Measurements from ENCODE around the gene SLC35B4.

The SLC35B4 gene, protein sequence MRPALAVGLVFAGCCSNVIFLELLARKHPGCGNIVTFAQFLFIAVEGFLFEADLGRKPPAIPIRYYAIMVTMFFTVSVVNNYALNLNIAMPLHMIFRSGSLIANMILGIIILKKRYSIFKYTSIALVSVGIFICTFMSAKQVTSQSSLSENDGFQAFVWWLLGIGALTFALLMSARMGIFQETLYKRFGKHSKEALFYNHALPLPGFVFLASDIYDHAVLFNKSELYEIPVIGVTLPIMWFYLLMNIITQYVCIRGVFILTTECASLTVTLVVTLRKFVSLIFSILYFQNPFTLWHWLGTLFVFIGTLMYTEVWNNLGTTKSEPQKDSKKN

DNA sequence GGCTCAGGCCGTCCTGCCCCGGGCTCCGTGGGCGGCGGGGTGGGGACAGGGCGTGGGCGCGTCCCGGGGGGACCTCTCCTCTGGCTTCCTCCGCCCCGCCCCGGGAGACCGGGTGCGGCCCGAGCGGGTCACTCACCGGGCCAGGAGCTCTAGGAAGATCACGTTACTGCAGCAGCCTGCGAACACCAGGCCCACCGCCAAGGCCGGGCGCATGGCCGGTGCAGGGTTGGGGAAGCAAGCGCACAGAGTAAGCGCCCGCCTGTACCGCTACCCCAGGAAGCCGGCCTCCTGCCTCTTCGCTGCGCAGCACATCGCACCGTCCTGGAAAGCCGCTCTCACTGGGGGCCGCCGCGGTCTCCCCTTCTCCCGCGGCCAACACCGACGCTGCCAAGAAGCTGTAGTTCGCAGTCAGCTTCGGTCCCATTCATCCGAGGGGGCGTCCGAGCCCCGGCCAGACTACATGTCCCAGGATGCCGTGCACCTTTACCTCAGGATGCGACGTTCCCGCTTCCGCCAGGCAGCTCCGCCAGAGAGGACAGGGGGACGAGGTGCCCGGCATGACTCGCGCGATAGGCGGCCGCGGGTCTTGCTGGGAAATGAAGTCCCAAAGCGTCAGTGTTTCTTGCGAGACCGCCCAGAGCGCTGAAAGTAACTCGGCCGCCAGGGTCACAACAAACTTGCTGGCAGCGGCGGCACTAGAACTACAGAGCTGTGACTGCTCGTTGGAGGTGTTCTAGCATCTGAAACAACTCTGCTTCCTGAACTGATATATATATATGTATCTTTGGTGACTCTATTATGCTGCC is at the start of gene SLC35B4:
Gene SLC35B4, minus strand, starts transcription at position 392 of the 806 bp plus-strand sequence. Its CDS starts 179 bp downstream, at position 213.
- peak; percentile 95 to 96 for DNase-seq

GRCh38 chr7:134366481-134366880 is 49.8 kb upstream of the SLC35B4 start:
- no peak for DNase-seq

- DNase-seq = no peak
Observed at GRCh38 chr7:134365341-134366054, 48.8 kb upstream of the SLC35B4 start.

- DNase-seq = no peak
Observed at GRCh38 chr7:134364619-134365037, 47.9 kb upstream of the SLC35B4 start.

- no peak for DNase-seq
Observed at GRCh38 chr7:134362587-134363483, 46.1 kb upstream of the SLC35B4 start.

DNA sequence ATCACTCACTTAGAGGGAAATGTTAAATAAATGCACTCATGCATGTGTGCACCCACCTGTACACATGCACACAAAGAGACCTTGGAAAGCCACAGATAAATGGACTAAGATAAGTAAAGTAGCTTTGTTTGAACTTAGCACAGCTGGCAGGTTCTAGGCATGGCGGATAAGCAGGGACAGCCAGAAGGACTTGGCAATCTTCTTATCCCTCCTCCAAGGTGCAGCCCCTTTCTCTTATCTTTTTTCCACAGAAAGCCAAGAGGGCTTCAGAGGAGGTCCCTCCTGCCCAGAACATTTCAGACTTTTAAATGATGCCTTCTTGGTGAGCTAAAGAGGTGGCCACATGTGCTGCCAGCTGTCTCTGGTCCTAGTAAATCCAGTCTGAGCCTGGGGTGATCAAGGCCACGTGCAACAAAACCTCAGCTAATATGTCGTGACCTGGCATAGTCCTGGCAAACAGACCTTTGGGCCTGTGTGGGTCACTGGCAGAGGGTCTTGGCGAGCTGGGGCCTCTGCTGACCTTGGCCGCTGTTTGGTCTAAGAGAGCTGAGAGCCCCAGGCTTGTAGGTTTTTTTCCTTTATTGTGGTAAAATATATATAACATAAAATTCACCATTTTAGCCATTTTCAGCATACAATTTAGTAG is 43.2 kb upstream of the SLC35B4 start:
- no peak for DNase-seq

GRCh38 chr7:134357486-134357885 is 40.8 kb upstream of the SLC35B4 start:
- no peak for DNase-seq

- DNase-seq = no peak
Observed at GRCh38 chr7:134356421-134356936, 39.7 kb upstream of the SLC35B4 start.

GRCh38 chr7:134355927-134356326 is 39.2 kb upstream of the SLC35B4 start:
- DNase-seq = no peak

DNA sequence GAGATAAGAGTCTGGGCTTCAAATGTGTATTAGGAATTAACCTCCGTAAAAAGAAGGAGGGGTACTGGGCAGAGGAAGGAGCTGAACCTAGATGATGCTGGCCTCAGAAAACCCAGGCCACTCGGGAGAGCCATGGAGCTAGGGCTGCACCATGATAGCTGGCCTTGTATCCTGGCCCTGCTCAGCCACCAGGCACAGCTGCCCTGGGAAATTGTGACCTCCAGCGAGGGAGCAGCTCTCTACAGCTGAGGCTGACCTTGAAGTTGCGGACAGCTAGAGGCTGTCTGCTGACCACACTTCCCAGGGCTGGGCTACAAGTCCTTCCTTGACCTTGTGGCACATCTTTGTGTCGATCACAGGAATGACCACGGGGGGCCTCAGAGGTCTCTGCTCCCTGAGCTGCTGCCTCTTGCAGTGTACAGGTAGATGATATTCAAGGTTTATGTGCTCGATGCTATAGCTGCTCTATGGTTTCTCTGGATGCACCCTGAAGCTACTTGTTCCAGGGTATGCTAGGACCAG is 38.3 kb upstream of the SLC35B4 start:
- DNase-seq = no peak

DNA sequence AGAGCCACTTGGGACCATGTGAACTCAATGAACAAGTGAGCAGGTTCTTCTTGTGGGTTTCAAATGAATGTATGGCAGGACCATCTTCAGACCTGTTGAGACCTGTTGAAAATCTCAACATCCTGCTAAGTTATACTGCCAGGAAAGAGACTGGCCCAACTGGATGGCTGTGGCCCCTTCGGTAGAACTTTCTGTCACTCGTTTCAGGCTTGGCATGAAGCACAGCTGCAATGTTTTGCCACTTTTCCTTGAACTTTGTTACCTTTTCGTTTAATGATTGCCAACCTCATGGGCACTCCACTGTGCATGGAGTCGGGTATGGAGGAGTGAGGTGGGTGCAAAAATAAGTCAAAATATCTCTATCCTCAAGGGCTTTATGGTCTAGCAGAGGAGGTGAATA is 36.7 kb upstream of the SLC35B4 start:
- DNase-seq = no peak

DNA sequence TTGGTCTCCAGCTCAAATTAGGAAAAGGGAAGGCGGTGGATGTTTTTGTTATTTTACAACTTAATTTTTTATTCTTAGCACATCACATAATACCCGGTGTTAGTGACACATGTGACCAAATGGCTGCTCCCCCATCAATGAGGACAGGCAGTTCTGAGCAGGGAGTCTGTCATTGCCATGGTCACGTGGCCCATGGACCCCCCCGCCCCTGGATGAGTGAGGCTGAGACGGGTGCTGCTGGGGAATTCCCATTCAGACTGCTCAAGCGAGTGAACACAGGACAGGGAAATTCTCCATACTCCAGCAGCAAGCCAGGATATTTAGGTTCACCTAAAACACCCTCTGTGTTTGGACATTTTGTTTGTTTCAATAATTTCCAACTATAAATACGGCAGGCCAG is 34.7 kb upstream of the SLC35B4 start:
- no peak for DNase-seq

DNA sequence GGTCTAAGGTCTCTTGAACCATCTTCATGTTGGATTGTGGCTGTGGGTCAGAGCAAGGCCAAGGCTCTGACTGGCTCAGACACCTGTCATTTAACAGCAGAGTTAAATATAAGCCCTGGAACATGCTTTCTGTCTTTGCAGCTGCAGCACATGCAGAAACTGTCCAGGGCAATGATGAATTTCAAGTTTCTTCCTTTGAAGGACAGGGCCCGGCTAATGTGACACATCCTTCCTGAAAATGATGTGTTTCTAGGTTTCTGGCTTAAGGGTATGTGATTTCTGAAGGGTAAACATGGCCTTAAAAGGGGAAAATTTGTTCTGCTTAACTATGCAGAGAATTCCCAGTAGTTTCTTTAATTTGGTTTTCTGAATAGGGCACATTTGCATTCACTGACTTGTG is 34.0 kb upstream of the SLC35B4 start:
- no peak for DNase-seq

GRCh38 chr7:134347567-134347966 is 30.8 kb upstream of the SLC35B4 start:
- no peak for DNase-seq

DNA sequence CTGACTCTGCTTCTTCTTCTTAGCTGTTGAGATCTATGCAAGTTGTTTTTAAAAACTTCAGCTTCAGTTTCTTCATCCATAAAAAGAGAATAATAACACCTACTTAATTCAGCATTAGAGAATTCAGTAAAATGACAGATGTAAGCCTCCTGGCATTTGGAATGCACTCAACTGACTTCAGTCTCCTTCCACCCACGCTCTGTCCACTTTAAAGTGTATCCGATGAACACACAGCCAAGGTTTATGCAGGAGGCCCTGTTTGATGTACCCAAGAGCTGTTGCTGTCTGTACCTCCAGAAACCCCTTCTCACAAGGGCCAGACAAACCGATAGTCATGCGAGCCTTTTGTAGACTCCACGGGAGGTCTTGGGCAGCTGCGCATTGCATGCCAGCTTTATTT is 27.1 kb upstream of the SLC35B4 start:
- no peak for DNase-seq

DNA sequence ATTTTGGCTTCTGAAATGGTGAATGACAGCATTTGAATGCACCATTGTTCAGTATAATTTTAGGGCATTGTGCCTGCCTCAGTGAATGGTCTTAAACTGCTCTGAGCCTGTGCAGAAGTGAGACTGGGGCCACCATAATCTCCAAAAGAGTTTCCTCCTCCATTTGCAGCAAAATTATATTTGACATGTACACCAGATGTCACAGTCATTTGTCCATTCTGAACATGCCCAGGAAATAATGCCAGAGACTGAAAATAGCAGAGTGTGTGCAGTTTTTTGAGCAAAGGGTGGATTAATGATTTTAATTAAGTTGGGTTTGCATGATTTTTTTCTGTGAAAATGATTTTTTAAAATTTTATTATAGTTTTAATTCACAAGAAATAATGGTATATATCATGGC is 26.4 kb upstream of the SLC35B4 start:
- no peak for DNase-seq

- no peak for DNase-seq
Observed at GRCh38 chr7:134339475-134339874, 22.7 kb upstream of the SLC35B4 start.

GRCh38 chr7:134337980-134338379 is 21.2 kb upstream of the SLC35B4 start:
- DNase-seq = no peak

GRCh38 chr7:134334408-134334807 is 17.7 kb upstream of the SLC35B4 start:
- no peak for DNase-seq

DNA sequence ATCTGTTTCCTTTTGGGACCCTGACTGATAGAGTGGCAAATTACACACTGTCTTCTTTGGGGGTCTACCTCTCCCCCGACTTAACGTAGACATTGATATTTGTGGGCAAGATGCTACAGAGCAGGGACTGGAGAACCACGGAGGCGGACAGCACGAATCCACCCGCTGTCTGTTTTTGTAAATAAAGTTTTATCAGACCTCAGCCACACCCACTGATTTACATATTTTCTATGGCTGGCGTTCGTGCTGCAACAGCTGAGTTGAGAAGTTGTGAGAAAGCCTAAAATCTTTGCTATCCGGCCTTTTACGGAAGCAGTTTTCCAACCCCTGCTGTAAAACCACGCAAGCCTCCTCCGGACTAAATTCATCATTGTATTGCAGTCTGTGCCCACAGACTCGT is 17.2 kb upstream of the SLC35B4 start:
- no peak for DNase-seq

DNA sequence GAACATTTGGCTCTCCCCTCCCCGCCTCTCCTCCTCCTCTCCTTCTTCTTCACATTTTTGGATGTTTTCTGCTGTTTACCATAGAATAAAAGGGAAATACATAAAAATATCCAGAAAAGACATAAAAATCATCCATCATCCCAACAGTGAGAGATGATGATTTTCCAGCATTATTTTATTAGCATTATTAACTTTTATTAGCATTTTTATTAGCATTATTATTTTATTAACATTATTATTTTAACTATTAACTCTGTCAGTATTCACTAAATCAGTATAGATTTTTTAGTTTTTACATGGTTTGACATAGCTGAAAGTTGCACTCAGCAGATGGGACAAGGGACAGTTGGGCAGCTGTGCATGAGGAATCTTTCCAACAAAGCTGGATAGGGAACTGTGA is 16.2 kb upstream of the SLC35B4 start:
- DNase-seq = no peak

DNA sequence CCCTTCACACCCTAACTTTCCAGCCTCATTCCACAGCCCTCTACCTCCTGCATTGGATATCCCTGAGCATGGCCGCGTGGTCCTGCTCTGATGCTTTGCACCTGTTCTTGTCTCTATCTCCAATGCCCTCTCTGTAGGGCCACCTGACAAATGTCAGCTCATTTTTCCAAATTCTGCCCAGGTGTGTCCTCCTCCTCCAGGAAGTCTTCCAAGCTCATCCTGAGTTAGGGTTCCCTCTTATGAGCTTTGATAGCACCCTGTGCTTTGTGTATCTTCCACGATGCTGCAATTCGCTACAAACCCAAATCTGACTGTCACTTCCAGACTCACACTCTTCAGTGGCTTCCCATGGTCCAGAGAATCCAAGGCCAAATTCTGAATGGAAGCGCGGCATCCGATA is 14.7 kb upstream of the SLC35B4 start:
- no peak for DNase-seq

Data from CD4-positive, alpha-beta T cell treated with Interleukin-1 beta for 1 hour (primary cell).